Prostate gland (tissue), 2 donors: ENCODE results near the gene VAMP4. TPM values are rescaled to one million over a fixed set of nuclear protein-coding genes. Genes with fewer than 3 reads are reported as not detected.

Experiments
- DNase-seq: peaks from one replicate; pipeline ENCODE4 v3.0.0-alpha.2; 2019; ENCODE audit warnings: low spot score
- H3K27ac ChIP-seq, 2 donors: fragments of 200-600 bp; sonication (generic); 2 replicates each; pipeline ENCODE4 v1.5.1; 2017 to 2019
- H3K27me3 ChIP-seq: fragments of 200-600 bp; sonication (generic); replicated peaks from 2 replicates; pipeline ENCODE4 v1.5.1; 2019; ENCODE audit not compliant: insufficient read depth
- H3K36me3 ChIP-seq, 2 donors: fragments of 200-600 bp; sonication (generic); 1 replicate in 1 of 2; 2 replicates in 1 of 2; pipeline versions ENCODE4 v1.5.1 to v1.8.1; 2017 to 2019
- H3K4me1 ChIP-seq: fragments of 200-600 bp; sonication (generic); replicated peaks from 2 replicates; pipeline ENCODE4 v1.5.1; 2019
- H3K4me3 ChIP-seq, 2 donors: fragments of 200-600 bp; sonication (generic); 2 replicates each; pipeline ENCODE4 v1.5.1; 2017 to 2019
- H3K9me3 ChIP-seq: fragments of 200-600 bp; sonication (generic); 2 replicates; pipeline ENCODE4 v1.5.1; 2017
- POLR2A ChIP-seq: fragments of 450-650 bp; IDR thresholded peaks from one replicate; pipeline ENCODE4 v1.6.1; 2016; ENCODE audit warnings: antibody characterized with exemption, mild to moderate bottlenecking
- POLR2AphosphoS5 ChIP-seq: sonication (generic); formaldehyde crosslinking; IDR thresholded peaks from one replicate; pipeline ENCODE4 v1.6.1; 2017; ENCODE audit warnings: antibody characterized with exemption
- whole genome bisulfite sequencing: methylation state at CpG from one replicate; pipeline ENCODE4 v1.1.5; 2018; 5-methylcytosine and 5-hydroxymethylcytosine counted together
- intact Hi-C: fragments of 100-400 bp; cut with DNase I; formaldehyde crosslinking; loops from one replicate; pipeline ENCODE4 v1.14.2; 2022
- total RNA-seq, 2 donors: library from RNA; depleted of rRNA; stranded (reverse); fragments of >200 nt; gene quantifications; one replicate each; pipeline ENCODE4 v1.1.0, GENCODE V29; 2016
- TF ChIP-seq, protein P1 (sequence below), 4 experiments: fragments of 200-600 bp in 2 of 4; fragments of 450-650 bp in 2 of 4; sonication (generic) in 2 of 4; IDR thresholded peaks; 1 replicate in 3 of 4; 2 replicates in 1 of 4; pipeline ENCODE4 v1.5.1; 2016 to 2019; ENCODE audit warnings: antibody characterized with exemption in 4 of 4, mild to moderate bottlenecking in 2 of 4, moderate library complexity in 2 of 4

The VAMP4 gene
- total RNA-seq, result 10 to 100 TPM in 1 of 2 donors, 1 to 10 TPM in 1; 8.2 to 17.2 TPM

DNA sequence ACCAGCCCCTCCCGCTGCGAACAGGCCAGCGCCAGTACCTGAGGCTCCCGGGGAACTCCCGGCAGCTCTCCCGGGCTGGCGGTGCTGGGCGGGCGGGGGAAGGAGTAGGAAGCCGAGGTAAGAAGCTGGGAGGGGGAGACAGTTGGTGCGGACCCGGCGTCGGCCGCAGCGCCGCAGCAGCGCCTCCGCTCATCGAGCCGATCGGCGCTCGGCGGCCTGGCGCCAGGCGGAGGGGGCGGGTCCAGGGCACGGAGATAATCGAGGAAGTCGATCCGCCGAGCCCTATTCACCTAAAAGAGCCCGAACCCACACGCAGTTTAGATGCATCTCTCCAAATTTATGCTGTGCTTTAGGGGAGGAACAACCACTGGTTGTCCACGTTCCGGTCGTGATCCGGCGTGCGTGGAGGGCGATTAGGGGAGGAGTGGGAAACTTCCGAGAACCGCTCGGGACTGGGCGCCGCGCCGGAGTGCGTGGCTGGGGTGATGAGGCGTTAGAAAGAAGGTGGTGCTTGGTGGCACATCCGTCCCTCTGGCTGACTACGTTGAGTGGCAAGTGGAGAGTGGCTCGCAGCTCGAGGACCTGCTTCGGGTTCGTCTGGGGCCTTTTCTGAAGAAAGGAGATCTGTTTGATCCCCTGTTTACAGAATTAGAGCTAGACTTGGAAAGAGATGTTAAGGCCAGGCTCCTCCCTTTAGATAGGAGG, at the start of gene VAMP4:
Gene VAMP4 (minus strand): TSS at position 194 of the 705 bp plus-strand sequence. CDS start 3,651 bp downstream, outside the sequence.
- Histone ChIP-seq H3K4me1 (no peaks in the 10 kb centered on the region), H3K27me3 (no peaks in the 10 kb centered on the region), H3K27ac (peak within 1 kb of the TSS; percentile 95 to 96), H3K4me3 (peak within 1 kb of the TSS; percentile 82 to 91), H3K36me3 (peaks cover 0 to under 1% of the 10 kb centered on the region in 2 donors), H3K9me3 (no peaks in the 10 kb centered on the region)
- WGBS, result under 1% methylated on average over 57 of the region's 57 CpGs
- intact Hi-C loops, result loop anchor here (2.0 kb wide), 1 partner anchor 39 kb away; the partner anchor contains the start of gene METTL13
- DNase-seq, result peak; percentile 86
- TF ChIP-seq POLR2A (peak; percentile 91), POLR2AphosphoS5 (peak; percentile 89)
- TF ChIP-seq, protein P1, sequence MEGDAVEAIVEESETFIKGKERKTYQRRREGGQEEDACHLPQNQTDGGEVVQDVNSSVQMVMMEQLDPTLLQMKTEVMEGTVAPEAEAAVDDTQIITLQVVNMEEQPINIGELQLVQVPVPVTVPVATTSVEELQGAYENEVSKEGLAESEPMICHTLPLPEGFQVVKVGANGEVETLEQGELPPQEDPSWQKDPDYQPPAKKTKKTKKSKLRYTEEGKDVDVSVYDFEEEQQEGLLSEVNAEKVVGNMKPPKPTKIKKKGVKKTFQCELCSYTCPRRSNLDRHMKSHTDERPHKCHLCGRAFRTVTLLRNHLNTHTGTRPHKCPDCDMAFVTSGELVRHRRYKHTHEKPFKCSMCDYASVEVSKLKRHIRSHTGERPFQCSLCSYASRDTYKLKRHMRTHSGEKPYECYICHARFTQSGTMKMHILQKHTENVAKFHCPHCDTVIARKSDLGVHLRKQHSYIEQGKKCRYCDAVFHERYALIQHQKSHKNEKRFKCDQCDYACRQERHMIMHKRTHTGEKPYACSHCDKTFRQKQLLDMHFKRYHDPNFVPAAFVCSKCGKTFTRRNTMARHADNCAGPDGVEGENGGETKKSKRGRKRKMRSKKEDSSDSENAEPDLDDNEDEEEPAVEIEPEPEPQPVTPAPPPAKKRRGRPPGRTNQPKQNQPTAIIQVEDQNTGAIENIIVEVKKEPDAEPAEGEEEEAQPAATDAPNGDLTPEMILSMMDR (IDR thresholded peaks at IDR 0.05), result peak in 1 of 4 experiments; percentile 23

DNA sequence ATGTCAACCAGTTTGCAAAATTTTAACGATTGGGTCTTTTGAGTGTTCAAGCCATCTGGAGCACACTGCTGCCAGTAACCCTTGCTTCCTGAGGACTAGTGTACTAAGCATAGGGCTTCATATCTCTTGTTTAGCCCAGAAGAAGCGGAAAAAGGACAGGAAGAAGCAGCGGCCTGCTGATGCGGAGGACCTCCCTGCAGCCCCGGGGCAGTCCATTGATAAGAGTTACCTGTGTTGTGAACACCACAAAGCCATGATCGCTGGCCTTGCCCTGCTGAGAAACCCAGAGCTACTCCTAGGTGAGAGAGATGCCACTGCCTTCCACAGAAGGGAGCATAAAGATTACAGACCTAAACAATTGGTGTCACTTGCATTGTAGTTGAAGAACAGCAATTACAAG, 48.5 kb upstream of the VAMP4 start:
- Histone ChIP-seq H3K9me3 (no peaks in the 10 kb centered on the region), H3K4me1 (no peaks in the 10 kb centered on the region), H3K36me3 (peaks cover 0 to 6% of the 10 kb centered on the region in 2 donors), H3K27me3 (no peaks in the 10 kb centered on the region), H3K27ac (no peak overlapping the region), H3K4me3 (no peak overlapping the region)
- intact Hi-C loops, result no loop called here
- TF ChIP-seq, protein P1 (IDR thresholded peaks at IDR 0.05), result no peak
- TF ChIP-seq POLR2A (no peak), POLR2AphosphoS5 (no peak)
- WGBS, result 87% methylated on average over 6 of the region's 6 CpGs
- no peak for DNase-seq

GRCh38 chr1:171788696-171789095, 46.8 kb upstream of the VAMP4 start:
- H3K36me3 ChIP-seq, result peaks cover 0 to 6% of the 10 kb centered on the region in 2 donors
- H3K27ac ChIP-seq, result no peak overlapping the region
- DNase-seq, result no peak

DNA sequence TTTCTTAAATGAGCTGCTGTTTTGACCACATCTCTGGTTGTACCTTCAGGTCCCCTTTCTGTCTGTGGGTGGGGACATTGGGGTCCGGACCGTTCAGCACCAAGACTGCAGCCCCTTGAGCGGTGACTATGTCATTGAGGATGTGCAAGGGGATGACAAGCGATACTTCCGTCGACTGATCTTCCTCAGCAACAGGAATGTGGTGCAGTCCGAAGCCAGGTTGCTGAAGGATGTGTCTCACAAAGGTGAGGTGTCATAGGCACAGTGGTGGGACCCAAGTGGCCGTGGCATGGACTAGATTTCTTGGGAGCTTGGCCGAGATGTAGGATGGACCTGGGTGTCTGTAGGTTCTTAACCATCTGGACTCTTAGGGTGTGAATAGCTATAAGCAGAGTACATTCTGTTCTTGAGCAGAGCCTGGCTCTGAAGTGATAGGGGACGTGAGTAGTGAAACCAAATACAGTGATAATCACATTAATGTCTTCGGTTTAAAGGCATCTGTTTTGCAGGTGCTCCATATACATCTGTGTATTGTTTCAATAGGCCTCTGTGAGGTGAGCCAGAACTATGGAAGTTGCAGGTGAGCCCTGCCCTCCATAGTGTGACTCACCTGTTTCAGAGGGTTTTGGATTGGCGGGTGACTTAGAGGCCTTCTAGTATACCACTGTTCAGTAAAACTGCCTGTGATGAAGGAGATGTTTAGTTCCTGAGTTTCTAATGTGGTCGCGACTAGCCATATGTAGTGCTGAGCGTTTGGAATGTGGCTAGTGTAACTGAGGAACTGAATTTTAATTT, 46.0 kb upstream of the VAMP4 start:
- 97% methylated on average over 15 of the region's 15 CpGs for WGBS
- Histone ChIP-seq H3K9me3 (no peaks in the 10 kb centered on the region), H3K4me3 (no peak overlapping the region), H3K27me3 (no peaks in the 10 kb centered on the region), H3K36me3 (peaks cover 0 to 6% of the 10 kb centered on the region in 2 donors), H3K27ac (no peak overlapping the region), H3K4me1 (peaks cover 11% of the 10 kb centered on the region)
- TF ChIP-seq POLR2A (no peak), POLR2AphosphoS5 (no peak)
- TF ChIP-seq, protein P1 (IDR thresholded peaks at IDR 0.05), result no peak
- no peak for DNase-seq
- intact Hi-C loops, result no loop called here

More at GRCh38 chr1:171788696-171789095, 46.8 kb upstream of the VAMP4 start:
- intact Hi-C loops, result no loop called here
- WGBS, result 78% methylated on average over 5 of the region's 5 CpGs
- Histone ChIP-seq H3K27me3 (no peaks in the 10 kb centered on the region), H3K9me3 (no peaks in the 10 kb centered on the region), H3K4me1 (peaks cover 11% of the 10 kb centered on the region), H3K4me3 (no peak overlapping the region)
- TF ChIP-seq POLR2AphosphoS5 (no peak), POLR2A (no peak)
- TF ChIP-seq, protein P1 (IDR thresholded peaks at IDR 0.05), result no peak
